ENCODE results near the gene PARP12. TPM values are rescaled to one million over a fixed set of nuclear protein-coding genes. Genes with fewer than 3 reads are reported as not detected.

PARP12 gene
- total RNA-seq, 1 donor from 2014 or later = 26.9 TPM

GRCh38 chr7:139976838-139977656 lies 85.7 kb downstream of the PARP12 start:
- Mint-ChIP-seq H3K27ac (ENCODE audit: unreplicated experiment) (no peak overlapping the region), H3K9me3 (ENCODE audit: unreplicated experiment) (no peaks in the 10 kb centered on the region), H3K27me3 (ENCODE audit: unreplicated experiment) (peaks cover 16% of the 10 kb centered on the region), H3K4me1 (ENCODE audit: unreplicated experiment) (peaks cover 8% of the 10 kb centered on the region), H3K36me3 (ENCODE audit: unreplicated experiment) (no peaks in the 10 kb centered on the region), H3K4me3 (ENCODE audit: unreplicated experiment) (no peak overlapping the region)
- TF ChIP-seq, protein P1, sequence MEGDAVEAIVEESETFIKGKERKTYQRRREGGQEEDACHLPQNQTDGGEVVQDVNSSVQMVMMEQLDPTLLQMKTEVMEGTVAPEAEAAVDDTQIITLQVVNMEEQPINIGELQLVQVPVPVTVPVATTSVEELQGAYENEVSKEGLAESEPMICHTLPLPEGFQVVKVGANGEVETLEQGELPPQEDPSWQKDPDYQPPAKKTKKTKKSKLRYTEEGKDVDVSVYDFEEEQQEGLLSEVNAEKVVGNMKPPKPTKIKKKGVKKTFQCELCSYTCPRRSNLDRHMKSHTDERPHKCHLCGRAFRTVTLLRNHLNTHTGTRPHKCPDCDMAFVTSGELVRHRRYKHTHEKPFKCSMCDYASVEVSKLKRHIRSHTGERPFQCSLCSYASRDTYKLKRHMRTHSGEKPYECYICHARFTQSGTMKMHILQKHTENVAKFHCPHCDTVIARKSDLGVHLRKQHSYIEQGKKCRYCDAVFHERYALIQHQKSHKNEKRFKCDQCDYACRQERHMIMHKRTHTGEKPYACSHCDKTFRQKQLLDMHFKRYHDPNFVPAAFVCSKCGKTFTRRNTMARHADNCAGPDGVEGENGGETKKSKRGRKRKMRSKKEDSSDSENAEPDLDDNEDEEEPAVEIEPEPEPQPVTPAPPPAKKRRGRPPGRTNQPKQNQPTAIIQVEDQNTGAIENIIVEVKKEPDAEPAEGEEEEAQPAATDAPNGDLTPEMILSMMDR (IDR thresholded peaks at IDR 0.05) = no peak
- DNase-seq (ENCODE audit: extremely low spot score, unreplicated experiment) = no peak

- TF ChIP-seq, protein P1 (IDR thresholded peaks at IDR 0.05) = no peak
- no peak overlapping the region for H3K4me3 Mint-ChIP-seq (ENCODE audit: unreplicated experiment)
- H3K36me3 Mint-ChIP-seq (ENCODE audit: unreplicated experiment) = no peaks in the 10 kb centered on the region
- H3K9me3 Mint-ChIP-seq (ENCODE audit: unreplicated experiment) = no peaks in the 10 kb centered on the region
- peaks cover 22% of the 10 kb centered on the region for H3K27me3 Mint-ChIP-seq (ENCODE audit: unreplicated experiment)
- DNase-seq (ENCODE audit: extremely low spot score, unreplicated experiment) = no peak
- peaks cover 8% of the 10 kb centered on the region for H3K4me1 Mint-ChIP-seq (ENCODE audit: unreplicated experiment)
- no peak overlapping the region for H3K27ac Mint-ChIP-seq (ENCODE audit: unreplicated experiment)
Observed at GRCh38 chr7:139976055-139976837, 86.5 kb downstream of the PARP12 start.

GRCh38 chr7:139974179-139974811 lies 88.5 kb downstream of the PARP12 start:
- Mint-ChIP-seq H3K36me3 (ENCODE audit: unreplicated experiment) (no peaks in the 10 kb centered on the region), H3K9me3 (ENCODE audit: unreplicated experiment) (no peaks in the 10 kb centered on the region), H3K4me1 (ENCODE audit: unreplicated experiment) (peaks cover 3% of the 10 kb centered on the region), H3K4me3 (ENCODE audit: unreplicated experiment) (no peak overlapping the region), H3K27ac (ENCODE audit: unreplicated experiment) (no peak overlapping the region), H3K27me3 (ENCODE audit: unreplicated experiment) (peaks cover 32% of the 10 kb centered on the region)
- DNase-seq (ENCODE audit: extremely low spot score, unreplicated experiment) = no peak
- TF ChIP-seq, protein P1 (IDR thresholded peaks at IDR 0.05) = no peak

Other genes with a start within 250 kb of the PARP12 start
- gene TBXAS1, start 233.7 kb downstream of the PARP12 start, total RNA-seq = 2.9 and 3.5 TPM in 2 replicates
- 7.2 and 8.8 TPM in 2 replicates for gene KDM7A, start 114.0 kb upstream of the PARP12 start, total RNA-seq